HCT116 (cell line): ENCODE measurements around the gene TMEM145. TPM values are rescaled to one million over a fixed set of nuclear protein-coding genes. Genes with fewer than 3 reads are reported as not detected.

Experiments
- ATAC-seq: fragments of 200-7000 bp; cut with Tn5 transposase; 2 replicates; pipeline ENCODE4 v1.9.1; 2020; ENCODE audit warnings: mild to moderate bottlenecking, moderate library complexity
- BruUV-seq: library from RNA; stranded (reverse); fragments of 400-500 nt; replicated peaks from 2 replicates; lab custom pipeline; 2021; lab: Mats Ljungman, UMichigan
- CTCF ChIA-PET: fragments of 300-600 bp; sonication (Branson Sonifier 250); formaldehyde crosslinking; loops from one replicate; lab custom pipeline; 2021; ENCODE audit warnings: antibody characterized with exemption; lab: Charles Lee
- POLR2A ChIA-PET: fragments of 300-600, 350-600 bp; sonication (Branson Sonifier 250); formaldehyde crosslinking; loops from one replicate; lab custom pipeline; 2021; ENCODE audit warnings: antibody characterized with exemption; lab: Charles Lee
- RAD21 ChIA-PET, 2 experiments: fragments of 300-600 bp; sonication (Branson Sonifier 250); formaldehyde crosslinking; loops; one replicate each; lab custom pipeline; 2023; ENCODE audit warnings: low total read pairs in 2 of 2; ENCODE audit not compliant: uncharacterized antibody in 2 of 2, unreplicated experiment in 2 of 2, low non-redundant PET in 1 of 2; lab: Charles Lee
- DNase-seq: peaks from one replicate; pipeline ENCODE4 v3.0.0-alpha.2; 2010; ENCODE audit warnings: low read depth, low spot score
- H2AFZ ChIP-seq: fragments of 200-600 bp; shearing (Covaris generic), sonication (generic); 2 replicates; pipeline ENCODE4 v1.6.1; 2017; ENCODE audit warnings: low read depth, mixed run types, mixed read lengths, antibody characterized with exemption, low read length; ENCODE audit not compliant: poor library complexity, severe bottlenecking
- H3K27ac ChIP-seq: 2 replicates; pipeline ENCODE4 v1.5.1; 2012; ENCODE audit warnings: low read depth, low read length
- H3K27me3 ChIP-seq: fragments of 200-600 bp; sonication (generic); 2 replicates; pipeline ENCODE4 v1.6.1; 2016; ENCODE audit warnings: mixed run types, low read length, mixed read lengths; ENCODE audit not compliant: insufficient read depth
- H3K36me3 ChIP-seq, 2 experiments: fragments of 200-500 bp in 1 of 2; fragments of 200-600 bp in 1 of 2; sonication (Bioruptor generic) in 1 of 2; sonication (generic) in 1 of 2; 2 replicates each; pipeline versions ENCODE4 v1.5.1 to v1.6.1; 2014 to 2016; ENCODE audit warnings: low read length in 2 of 2, inconsistent platforms in 1 of 2, mixed read lengths in 1 of 2, mixed run types in 1 of 2; ENCODE audit not compliant: insufficient read depth in 2 of 2, control insufficient read depth in 1 of 2
- H3K4me1 ChIP-seq, 2 experiments: fragments of 200-600 bp in 1 of 2; sonication (generic) in 1 of 2; 2 replicates each; pipeline versions ENCODE4 v1.5.1 to v1.6.1; 2012 to 2017; ENCODE audit warnings: low read length in 2 of 2, inconsistent platforms in 1 of 2, mild to moderate bottlenecking in 1 of 2, mixed read lengths in 1 of 2, mixed run types in 1 of 2, moderate library complexity in 1 of 2; ENCODE audit not compliant: insufficient read depth in 2 of 2, control insufficient read depth in 1 of 2
- H3K4me2 ChIP-seq: fragments of 200-600 bp; sonication (generic); 2 replicates; pipeline ENCODE4 v1.6.1; 2017; ENCODE audit warnings: mixed run types, low read length, mixed read lengths
- H3K4me3 ChIP-seq, 2 experiments: fragments of 200-600 bp in 1 of 2; sonication (generic) in 1 of 2; replicated peaks in 1 of 2; 2 replicates each; pipeline ENCODE4 v1.5.1; 2011 to 2016; ENCODE audit warnings: low read length in 2 of 2, control low read depth in 1 of 2, low read depth in 1 of 2, mild to moderate bottlenecking in 1 of 2, mixed read lengths in 1 of 2, mixed run types in 1 of 2
- H3K79me2 ChIP-seq: fragments of 200-600 bp; sonication (generic); 2 replicates; pipeline ENCODE4 v1.6.1; 2017; ENCODE audit warnings: mild to moderate bottlenecking, mixed run types, low read length, moderate library complexity, mixed read lengths; ENCODE audit not compliant: insufficient read depth
- H3K9ac ChIP-seq: fragments of 200-600 bp; sonication (generic); 2 replicates; pipeline ENCODE4 v1.6.1; 2016; ENCODE audit warnings: low read length, mixed read lengths
- H3K9me2 ChIP-seq: fragments of 200-600 bp; sonication (generic), shearing (Covaris generic); 2 replicates; pipeline ENCODE4 v1.6.1; 2017; ENCODE audit warnings: mixed run types, mild to moderate bottlenecking, moderate library complexity; ENCODE audit not compliant: insufficient read depth
- H3K9me3 ChIP-seq, 2 experiments: fragments of 200-500 bp in 1 of 2; fragments of 200-600 bp in 1 of 2; sonication (Bioruptor generic) in 1 of 2; sonication (generic) in 1 of 2; 2 replicates each; pipeline ENCODE4 v1.6.1; 2014 to 2017; ENCODE audit warnings: low read length in 2 of 2, mixed read lengths in 2 of 2, inconsistent platforms in 1 of 2, low read depth in 1 of 2, mild to moderate bottlenecking in 1 of 2, mixed run types in 1 of 2, moderate library complexity in 1 of 2; ENCODE audit not compliant: control insufficient read depth in 1 of 2, insufficient read depth in 1 of 2
- H4K20me1 ChIP-seq: fragments of 200-600 bp; sonication (generic), shearing (Covaris generic); 2 replicates; pipeline ENCODE4 v1.6.1; 2017; ENCODE audit warnings: mixed run types, mild to moderate bottlenecking, moderate library complexity; ENCODE audit not compliant: insufficient read depth
- CBX3 ChIP-seq: IDR thresholded peaks from 2 replicates; pipeline ENCODE4 v1.6.1; 2012; ENCODE audit warnings: low read depth
- CTCF ChIP-seq, 3 experiments: fragments of 200-600 bp in 1 of 3; sonication (generic) in 1 of 3; IDR thresholded peaks in 2 of 3; conservative IDR thresholded peaks in 1 of 3; 2 replicates each; pipeline ENCODE4 v1.5.1; 2012 to 2017; ENCODE audit warnings: low read depth in 2 of 3, low read length in 2 of 3, antibody characterized with exemption in 1 of 3, borderline replicate concordance in 1 of 3, control low read depth in 1 of 3, mild to moderate bottlenecking in 1 of 3, mixed read lengths in 1 of 3, mixed run types in 1 of 3, moderate library complexity in 1 of 3; ENCODE audit not compliant: insufficient read depth in 1 of 3
- EGR1 ChIP-seq: IDR thresholded peaks from 2 replicates; pipeline ENCODE4 v1.6.1; 2012; ENCODE audit warnings: low read depth
- ELF1 ChIP-seq: IDR thresholded peaks from 2 replicates; pipeline ENCODE4 v1.6.1; 2012; ENCODE audit warnings: low read depth, borderline replicate concordance
- EZH2 ChIP-seq: fragments of 200-600 bp; sonication (generic); IDR thresholded peaks from 2 replicates; pipeline ENCODE4 v1.6.1; 2017; ENCODE audit warnings: antibody characterized with exemption, mixed run types
- EZH2phosphoT487 ChIP-seq: fragments of 200-600 bp; IDR thresholded peaks from 2 replicates; pipeline ENCODE4 v1.6.1; 2018; ENCODE audit warnings: antibody characterized with exemption, borderline replicate concordance
- FOSL1 ChIP-seq: IDR thresholded peaks from 2 replicates; pipeline ENCODE4 v1.6.1; 2012; ENCODE audit warnings: low read depth
- POLR2AphosphoS5 ChIP-seq: IDR thresholded peaks from 2 replicates; pipeline ENCODE4 v1.6.1; 2011; ENCODE audit warnings: mild to moderate bottlenecking, low read depth, low read length, moderate library complexity
- RAD21 ChIP-seq: IDR thresholded peaks from 2 replicates; pipeline ENCODE4 v1.6.1; 2012; ENCODE audit warnings: low read depth, mild to moderate bottlenecking
- REST ChIP-seq: IDR thresholded peaks from 2 replicates; pipeline ENCODE4 v1.6.1; 2012; ENCODE audit warnings: low read depth
- SIN3A ChIP-seq: IDR thresholded peaks from 2 replicates; pipeline ENCODE4 v1.6.1; 2012; ENCODE audit warnings: low read depth
- SP1 ChIP-seq: IDR thresholded peaks from 2 replicates; pipeline ENCODE4 v1.6.1; 2012; ENCODE audit warnings: low read depth
- SRF ChIP-seq: IDR thresholded peaks from 2 replicates; pipeline ENCODE4 v1.6.1; 2012; ENCODE audit warnings: low read depth
- TCF7L2 ChIP-seq: IDR thresholded peaks from 2 replicates; pipeline ENCODE4 v1.7.0; 2011; ENCODE audit warnings: borderline replicate concordance, inconsistent platforms; ENCODE audit not compliant: insufficient read depth, insufficient read length; ENCODE audit errors: extremely low read depth
- YY1 ChIP-seq: IDR thresholded peaks from 2 replicates; pipeline ENCODE4 v1.6.1; 2011; ENCODE audit warnings: low read length, low read depth, moderate library complexity, mild to moderate bottlenecking; ENCODE audit not compliant: insufficient replicate concordance; ENCODE audit errors: extremely low read depth
- ZBTB33 ChIP-seq: IDR thresholded peaks from 2 replicates; pipeline ENCODE4 v1.6.1; 2011; ENCODE audit warnings: mild to moderate bottlenecking, low read length, moderate library complexity; ENCODE audit not compliant: insufficient replicate concordance; ENCODE audit errors: extremely low read depth
- ZFX ChIP-seq: fragments of 450-650 bp; IDR thresholded peaks from 2 replicates; pipeline ENCODE4 v1.6.1; 2017
- ZNF274 ChIP-seq: fragments of 200-500 bp; sonication (Bioruptor generic); IDR thresholded peaks from 2 replicates; pipeline ENCODE4 v1.6.1; 2014; ENCODE audit warnings: mild to moderate bottlenecking, low read depth, low read length, inconsistent platforms
- intact Hi-C: fragments of 100-400 bp; cut with micrococcal nuclease; formaldehyde crosslinking; loops from 2 replicates; pipeline ENCODE4 v1.10.0; 2022
- total RNA-seq: library from RNA; stranded (reverse); gene quantifications from one replicate; pipeline ENCODE4 v1.2.1, GENCODE V29; 2021; ENCODE audit not compliant: unreplicated experiment

TMEM145 gene
- total RNA-seq, 1 experiment from 2014 or later, result 7.2 TPM

- TSS peak; percentile 76 for BruUV-seq
- RAD21 ChIA-PET, result interaction anchor here (0.7 to 0.8 kb wide), 3 partner anchors 20 to 182 kb away, joined by 3 to 4 read pairs (median 3); no protein-coding TSS in a partner anchor
- TF ChIP-seq EGR1 (no peak), RAD21 (no peak), EZH2 (no peak), ZNF274 (no peak), SRF (no peak), ELF1 (no peak), ZBTB33 (no peak), SIN3A (no peak), CBX3 (no peak), REST (no peak), CTCF (IDR thresholded peaks at IDR 0.05 in 2 of 3, conservative IDR thresholded peaks at IDR 0.05 in 1 of 3; ENCODE audit: borderline replicate concordance in 1 of 3, insufficient read depth in 1 of 3, low read depth in 2 of 3, low read length in 2 of 3) (no peak), YY1 (no peak), POLR2AphosphoS5 (no peak), SP1 (no peak), FOSL1 (no peak), TCF7L2 (no peak), EZH2phosphoT487 (no peak), ZFX (no peak)
- TF ChIP-seq, all 23 proteins: peak for 0
- intact Hi-C loops, result no loop called here
- Histone ChIP-seq H4K20me1 (no peaks in the 10 kb centered on the region), H3K9me2 (no peaks in the 10 kb centered on the region), H3K79me2 (peaks cover 11% of the 10 kb centered on the region; the same call in 1 of the 2 replicates), H3K36me3 (peaks cover 2 to 3% of the 10 kb centered on the region in 2 experiments; a peak in 2 of 4 replicates), H3K9ac (peak within 1 kb of the TSS; percentile 88), H3K9me3 (no peaks in the 10 kb centered on the region), H3K4me3 (peak within 1 kb of the TSS; percentile 85 to 98), H3K4me2 (peak within 1 kb of the TSS; percentile 88), H3K27me3 (no peaks in the 10 kb centered on the region), H3K4me1 (peaks cover 22 to 30% of the 10 kb centered on the region in 2 experiments), H3K27ac (peak within 1 kb of the TSS; percentile 91), H2AFZ (peak within 1 kb of the TSS; percentile 56)
- ATAC-seq (peak; percentile 49), DNase-seq (no peak)
- CTCF ChIA-PET, result interaction anchor here (0.6 to 1.0 kb wide), 4 partner anchors 8 to 58 kb away, joined by 3 to 4 read pairs (median 4); no protein-coding TSS in a partner anchor
- POLR2A ChIA-PET, result interaction anchor here (0.6 to 2.3 kb wide), 6 partner anchors 9 to 59 kb away, joined by 3 to 7 read pairs (median 4); no protein-coding TSS in a partner anchor
Observed at GRCh38 chr19:42301646-42302203, 11.4 kb upstream of the TMEM145 start, which contains the start of gene PRR19. Gene PRR19, plus strand, starts transcription at chr19:42302132. Its CDS starts 7,453 bp downstream, at chr19:42309585.
